GM21367 (cell line): ENCODE data around the gene KHNYN.
"Not testable (repeated sequence)": the region's sequence is repeated elsewhere in the genome, so short reads cannot be mapped to it uniquely, and the experiment has no call there.

ENCODE experiments used
- ATAC-seq: cut with Tn5 transposase; IDR thresholded peaks from one replicate; pipeline ENCODE4 v1.9.1; 2021; ENCODE audit not compliant: unreplicated experiment

KHNYN gene

DNA sequence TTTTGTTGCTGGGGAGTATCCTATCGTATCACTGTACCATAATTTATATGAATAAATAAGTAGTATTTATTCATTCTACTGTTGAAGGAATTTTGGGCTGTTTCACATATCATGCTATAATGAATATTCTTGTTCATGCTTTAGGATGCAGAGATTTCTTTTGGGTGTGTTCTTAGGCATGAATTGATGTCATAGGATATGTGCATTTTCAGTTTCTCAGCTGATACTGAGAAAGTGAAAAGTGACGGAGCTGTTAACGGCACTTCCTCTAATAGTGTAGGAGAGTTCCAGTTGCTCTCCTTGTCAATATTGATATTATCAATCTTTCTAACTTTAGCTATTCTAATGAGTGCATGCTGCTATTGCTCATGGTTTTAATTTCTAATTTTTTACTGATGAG is 36.1 kb downstream of the KHNYN start:
- ATAC-seq, result no peak

- not testable (repeated sequence) for ATAC-seq
These were observed 40.7 kb downstream of the KHNYN start for GRCh38 chr14:24470450-24470849.

GRCh38 chr14:24473211-24473610 is 43.5 kb downstream of the KHNYN start:
- no peak for ATAC-seq

DNA sequence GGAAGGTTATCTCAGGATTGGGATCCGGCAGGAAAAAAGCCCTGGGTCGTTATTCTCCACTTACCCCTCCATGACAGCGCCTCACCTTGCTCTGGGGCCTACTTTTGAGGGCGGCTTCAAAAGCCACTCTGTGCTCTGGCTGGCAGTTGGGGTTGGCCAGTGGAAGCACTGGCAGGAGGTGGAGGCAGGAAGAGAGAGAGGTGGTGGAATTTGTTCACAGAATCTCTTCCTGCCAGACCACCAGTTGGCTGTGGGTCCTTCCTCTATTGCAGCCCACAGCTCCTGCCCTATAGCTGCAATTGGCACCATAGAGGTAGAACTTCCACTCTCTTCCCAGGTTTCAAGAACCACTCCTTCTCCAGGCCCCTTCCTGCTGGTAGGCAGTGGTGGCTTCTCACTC is 45.5 kb downstream of the KHNYN start:
- no peak for ATAC-seq

- not testable (repeated sequence) for ATAC-seq
These were observed 50.2 kb downstream of the KHNYN start for GRCh38 chr14:24479999-24480398.

- peak; percentile 71 for ATAC-seq
These were observed 52.0 kb downstream of the KHNYN start for GRCh38 chr14:24481622-24482324.

DNA sequence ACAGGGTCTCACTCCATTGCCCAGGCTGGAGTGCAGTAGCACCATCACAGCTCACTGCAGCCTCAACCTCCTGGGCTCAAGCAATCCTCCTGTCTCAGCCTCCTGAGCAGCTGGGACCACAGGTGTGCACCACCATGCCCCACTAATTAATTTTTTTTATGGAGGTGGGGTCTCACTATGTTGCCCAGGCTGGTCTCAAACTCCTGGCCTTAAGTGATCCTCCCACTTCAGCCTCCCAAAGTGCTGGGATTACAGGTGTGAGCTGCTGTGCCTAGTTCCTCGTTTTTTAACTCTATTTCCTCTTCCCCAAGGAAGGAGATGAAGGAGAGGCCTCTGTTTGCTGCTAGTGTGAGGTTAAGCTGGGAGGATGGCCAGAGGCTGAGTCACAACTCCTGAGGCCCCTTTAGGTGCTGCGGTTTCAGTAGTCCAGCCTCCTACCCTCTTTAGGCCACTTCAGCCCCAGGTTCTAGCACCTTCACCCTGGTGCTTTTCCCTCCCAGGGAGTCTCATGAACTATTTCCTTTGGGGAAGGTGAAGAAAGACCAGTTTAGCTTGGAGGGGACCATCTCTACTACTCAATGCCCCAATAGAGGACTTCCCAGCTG is 53.0 kb downstream of the KHNYN start:
- ATAC-seq, result not testable (repeated sequence)

DNA sequence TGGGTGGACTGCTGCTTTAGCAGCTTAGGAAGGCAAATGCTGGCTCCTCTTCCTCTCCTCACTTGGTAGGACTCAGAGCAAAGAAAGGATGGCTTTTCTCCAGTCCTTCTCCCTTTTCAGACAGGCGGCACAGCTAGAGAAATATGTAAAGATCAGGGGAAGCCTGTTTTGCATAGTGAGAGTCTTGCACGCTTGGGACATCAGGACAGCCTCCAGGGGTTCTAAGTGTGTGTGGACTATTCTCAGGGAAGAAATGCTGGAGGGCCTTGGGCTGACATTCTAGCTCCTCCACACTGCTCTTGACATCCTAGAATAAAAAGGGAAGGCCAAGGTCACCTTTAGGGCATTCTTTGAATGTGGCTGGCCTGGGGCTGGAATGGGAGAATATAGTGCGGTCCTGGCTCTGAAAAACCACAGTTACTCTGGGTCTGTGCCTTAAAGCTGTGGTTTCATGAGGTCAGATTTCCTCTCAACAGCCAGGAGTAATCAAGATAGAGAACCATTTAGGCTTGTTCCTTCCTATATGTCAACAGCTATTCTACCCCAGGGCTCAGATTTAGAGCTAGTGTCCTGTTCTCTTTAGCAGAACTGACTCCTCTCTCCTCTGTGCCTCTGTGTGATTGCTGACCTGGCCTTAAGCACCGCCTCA is 54.0 kb downstream of the KHNYN start:
- ATAC-seq, result no peak
